Activated CD4-positive, CD25-positive, alpha-beta regulatory T cell treated with anti-CD3 and anti-CD28 coated beads, Interleukin-2, amount 50 U/mL, for 24 hours (primary cell): Measurements from ENCODE around the gene IFNW1.
A peak's percentile ranks its signal among the peaks of the same experiment; 100 is the strongest.
"Not testable (repeated sequence)": the region's sequence is repeated elsewhere in the genome, so short reads cannot be mapped to it uniquely, and the experiment has no call there.

Experiments
- ATAC-seq, 2 donors: fragments of 150-1000 bp; cut with Tn5 transposase; one replicate each; pipeline ENCODE4 v1.10.0; 2021; ENCODE audit warnings: mild to moderate bottlenecking in 1 of 2, moderate library complexity in 1 of 2

IFNW1 gene

GRCh38 chr9:21141427-21141882, at the start of gene IFNW1:
TSS of gene IFNW1 (minus strand) at chr9:21141832. CDS start at chr9:21141570, 262 bp downstream.
- ATAC-seq, result no peak

- not testable (repeated sequence) for ATAC-seq
Measured at GRCh38 chr9:21187487-21187886, 45.9 kb upstream of the IFNW1 start, which contains the start of gene IFNA4. TSS of gene IFNA4 (minus strand) at chr9:21187587. CDS start at chr9:21187531, 56 bp downstream.

GRCh38 chr9:21182810-21183736, 41.4 kb upstream of the IFNW1 start:
- peak in 1 of 2 donors; percentile 41 for ATAC-seq

GRCh38 chr9:21174671-21175070, 33.0 kb upstream of the IFNW1 start:
- ATAC-seq, result no peak

- ATAC-seq, result no peak
Measured at GRCh38 chr9:21172156-21172555, 30.5 kb upstream of the IFNW1 start.

GRCh38 chr9:21171351-21171750, 29.7 kb upstream of the IFNW1 start:
- no peak for ATAC-seq

GRCh38 chr9:21166560-21166959, 24.9 kb upstream of the IFNW1 start, which contains the start of gene IFNA21:
TSS of gene IFNA21 (minus strand) at chr9:21166660. CDS start at chr9:21166612, 48 bp downstream.
- not testable (repeated sequence) for ATAC-seq

GRCh38 chr9:21165516-21165915, 23.9 kb upstream of the IFNW1 start:
- no peak for ATAC-seq

- ATAC-seq, result peak in 1 of 2 donors; percentile 28
Measured at GRCh38 chr9:21160178-21160577, 18.5 kb upstream of the IFNW1 start.

GRCh38 chr9:21155501-21155900, 13.9 kb upstream of the IFNW1 start:
- ATAC-seq, result no peak

- ATAC-seq, result no peak
Measured at GRCh38 chr9:21154018-21154608, 12.5 kb upstream of the IFNW1 start.

- ATAC-seq, result no peak
Measured at GRCh38 chr9:21153336-21154017, 11.8 kb upstream of the IFNW1 start.

- ATAC-seq, result no peak
Measured at GRCh38 chr9:21144603-21145002, 3.0 kb upstream of the IFNW1 start.

- ATAC-seq, result no peak
Measured at GRCh38 chr9:21137020-21137419, 4.6 kb downstream of the IFNW1 start.

GRCh38 chr9:21135736-21136135, 5.9 kb downstream of the IFNW1 start:
- no peak for ATAC-seq

- ATAC-seq, result not testable (repeated sequence)
Measured at GRCh38 chr9:21128186-21128585, 13.4 kb downstream of the IFNW1 start.

- ATAC-seq, result peak in 1 of 2 donors; percentile 24
Measured at GRCh38 chr9:21121595-21122251, 19.9 kb downstream of the IFNW1 start.

GRCh38 chr9:21121079-21121478, 20.6 kb downstream of the IFNW1 start:
- no peak for ATAC-seq

- no peak for ATAC-seq
Measured at GRCh38 chr9:21119093-21119770, 22.4 kb downstream of the IFNW1 start.

- ATAC-seq, result no peak
Measured at GRCh38 chr9:21114311-21114710, 27.3 kb downstream of the IFNW1 start.

- ATAC-seq, result peak; percentile 63 to 86
Measured at GRCh38 chr9:21110708-21111576, 30.7 kb downstream of the IFNW1 start.
